ENCODE measurements around the gene SRGN.
"Not testable (repeated sequence)": the region's sequence is repeated elsewhere in the genome, so short reads cannot be mapped to it uniquely, and the experiment has no call there.

SRGN gene

DNA sequence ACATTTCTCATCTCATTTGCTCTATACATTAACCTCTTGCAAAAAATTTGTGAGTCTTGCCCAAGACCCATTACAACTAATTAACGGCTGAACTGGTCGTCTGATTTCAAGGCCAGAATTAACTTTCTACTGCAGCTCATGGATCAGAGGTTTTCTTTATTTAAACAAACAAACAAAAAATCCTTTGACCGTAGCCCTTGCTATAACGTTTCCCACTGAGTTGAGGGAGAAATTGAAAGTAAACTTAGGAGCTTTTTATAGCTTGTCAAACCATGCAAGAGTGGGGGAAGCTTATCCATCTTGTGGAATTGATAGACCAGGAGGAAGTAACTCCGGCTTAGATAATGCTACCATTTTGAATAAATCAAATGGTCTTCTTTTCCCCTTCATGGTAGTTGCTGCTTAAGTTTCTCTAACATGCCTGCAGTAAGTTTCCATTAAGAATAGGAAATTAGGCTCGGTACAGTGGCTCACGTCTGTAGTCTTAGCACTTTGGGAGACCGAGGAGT is 3.3 kb downstream of the SRGN start:
- DNase-seq = no peak

- peak; percentile 81 for DNase-seq
These were observed 5.3 kb downstream of the SRGN start for GRCh38 chr10:69092959-69093850.

DNA sequence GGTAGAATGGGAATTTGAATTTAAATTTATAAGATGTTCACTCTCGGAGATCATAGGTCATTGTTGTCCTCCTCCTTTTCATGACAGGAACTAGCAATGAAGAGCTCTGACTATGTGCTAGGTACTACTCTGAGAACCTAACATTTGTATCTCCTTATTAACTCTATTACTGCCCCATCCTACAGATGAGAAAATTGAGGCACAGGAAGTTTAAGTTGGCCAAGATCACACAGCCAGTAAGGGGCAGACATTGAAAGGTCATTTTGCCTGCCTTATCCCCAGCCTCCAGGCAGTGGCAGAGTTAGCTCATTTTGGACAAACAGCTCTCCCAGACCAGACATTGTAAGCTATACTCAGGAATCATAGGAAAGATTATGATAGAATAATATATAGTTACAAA is 6.0 kb downstream of the SRGN start:
- DNase-seq = peak; percentile 10

DNA sequence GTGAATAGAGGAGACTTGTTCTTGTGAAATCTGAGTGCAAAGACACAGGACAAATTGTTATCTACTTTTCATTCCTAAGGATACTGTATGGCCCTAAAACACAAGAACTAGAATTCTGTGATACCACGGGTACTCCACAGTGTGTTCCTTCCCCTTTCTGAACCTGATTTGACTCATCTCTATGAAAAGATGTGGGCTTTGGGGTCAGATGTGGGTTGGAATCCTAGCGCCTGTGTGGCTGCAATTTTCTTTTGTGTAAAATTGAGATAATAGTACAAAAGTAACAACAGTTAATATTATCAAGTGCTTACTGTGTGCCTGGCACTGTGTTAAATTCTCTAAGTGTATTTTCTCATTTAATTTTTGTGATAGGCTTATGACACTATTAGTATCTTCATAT is 8.1 kb downstream of the SRGN start:
- no peak for DNase-seq

DNA sequence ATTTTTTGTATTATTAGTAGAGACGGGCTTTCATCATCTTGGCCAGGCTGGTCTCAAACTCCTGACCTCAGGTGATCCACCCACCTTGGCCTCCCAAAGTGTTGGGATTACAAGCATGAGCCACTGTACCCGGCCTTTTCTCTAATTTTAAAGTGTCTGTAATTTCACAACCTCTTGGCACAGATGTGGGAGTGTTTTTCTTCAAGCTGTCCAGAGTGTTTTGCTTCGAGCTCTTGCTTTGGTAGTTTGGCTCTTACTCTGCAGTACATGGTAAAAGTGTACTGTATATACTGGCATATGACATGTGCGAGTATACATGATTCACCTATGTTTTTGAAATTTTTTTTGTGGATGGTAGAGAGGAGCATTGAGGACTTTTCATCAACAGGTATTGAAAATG is 9.8 kb downstream of the SRGN start:
- no peak for DNase-seq

DNA sequence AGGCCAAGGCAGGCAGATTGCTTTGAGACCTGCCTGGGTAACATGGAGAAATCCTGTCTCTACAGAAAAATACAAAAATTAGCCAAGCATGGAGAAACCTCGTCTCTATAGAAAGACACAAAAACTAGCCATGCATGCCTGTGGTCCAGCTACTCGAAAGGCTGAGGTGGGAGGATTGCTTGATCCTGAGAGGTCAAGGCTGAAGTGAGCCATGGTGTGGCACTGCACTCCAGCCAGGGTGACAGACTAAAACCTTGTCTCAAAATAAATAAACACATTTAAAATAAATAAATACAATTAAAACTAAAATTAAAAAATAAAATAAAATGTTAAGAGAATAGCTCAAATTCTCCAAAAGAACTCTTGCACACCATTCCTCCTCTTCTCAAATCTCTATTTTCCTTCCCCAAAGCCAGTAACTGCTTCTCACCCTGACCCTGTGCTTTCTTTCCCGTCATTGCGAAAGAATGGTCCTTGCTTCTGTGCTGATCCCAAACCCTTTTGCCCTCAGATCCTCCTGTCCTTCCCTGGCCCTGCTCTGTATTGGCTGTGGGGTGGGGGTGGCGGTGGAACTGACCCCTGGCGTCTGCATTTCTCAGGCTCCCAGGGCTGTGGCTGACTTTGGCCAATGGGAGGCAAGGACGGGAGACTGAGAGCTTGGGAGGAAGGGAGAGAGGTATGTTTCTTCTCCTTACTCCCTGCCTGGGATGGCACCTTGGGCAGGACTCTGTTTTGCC is 12.4 kb downstream of the SRGN start:
- DNase-seq = no peak

DNA sequence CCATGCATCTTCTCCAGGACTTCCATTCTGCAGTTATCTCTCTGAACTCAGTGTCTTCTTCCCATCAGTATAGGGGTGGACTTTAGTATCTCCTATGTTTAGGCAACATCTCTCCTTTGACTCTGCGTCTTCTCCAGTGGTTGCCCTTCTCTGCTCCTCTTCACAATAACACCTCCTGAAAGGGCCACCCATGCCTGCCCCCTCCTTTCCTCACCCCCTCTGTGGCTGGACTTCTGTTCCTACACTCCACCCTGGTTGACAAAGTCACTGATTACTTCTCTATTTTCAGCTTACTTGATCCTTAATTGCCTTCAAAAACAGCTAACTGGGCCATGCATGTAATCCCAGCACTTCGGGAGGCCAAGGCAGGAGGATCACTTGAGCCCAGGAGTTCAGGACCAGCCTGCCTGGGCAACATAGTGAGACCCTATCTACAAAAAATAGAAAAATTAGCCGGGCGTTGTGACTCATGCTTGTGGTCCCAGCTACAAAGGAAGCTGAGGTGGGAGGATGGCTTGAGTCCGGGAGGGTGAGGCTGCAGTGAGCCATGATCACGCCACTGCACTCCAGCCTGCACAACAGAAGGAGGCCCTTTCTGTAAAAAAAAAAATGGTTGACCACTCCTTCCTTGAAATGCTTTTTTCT is 13.7 kb downstream of the SRGN start:
- DNase-seq = peak; percentile 27

GRCh38 chr10:69102440-69102839 is 14.5 kb downstream of the SRGN start:
- DNase-seq = no peak

- no peak for DNase-seq
These were observed 15.9 kb downstream of the SRGN start for GRCh38 chr10:69103784-69104183.

GRCh38 chr10:69104994-69105790 is 17.3 kb downstream of the SRGN start:
- no peak for DNase-seq

GRCh38 chr10:69107176-69107490 is 19.2 kb downstream of the SRGN start:
- DNase-seq = no peak

DNA sequence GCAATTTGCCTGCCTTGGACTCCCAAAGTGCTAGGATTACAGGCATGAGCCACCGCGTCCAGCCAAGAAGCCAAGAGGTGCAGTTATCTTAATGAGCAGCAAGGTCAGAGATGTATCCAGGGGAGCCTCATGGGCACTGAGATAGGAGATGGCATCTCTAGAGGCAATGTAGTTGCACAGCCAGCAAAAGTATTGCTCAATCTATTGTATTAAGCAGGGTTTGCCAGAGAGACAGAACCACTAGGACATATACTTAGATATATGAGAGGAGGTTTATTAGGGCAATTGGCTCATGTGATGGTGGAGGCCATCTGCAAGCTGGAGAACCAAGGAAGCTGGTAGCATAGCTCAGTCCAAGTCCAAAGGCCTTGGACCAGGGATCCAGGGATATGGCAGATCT is 19.8 kb downstream of the SRGN start:
- DNase-seq = no peak

DNA sequence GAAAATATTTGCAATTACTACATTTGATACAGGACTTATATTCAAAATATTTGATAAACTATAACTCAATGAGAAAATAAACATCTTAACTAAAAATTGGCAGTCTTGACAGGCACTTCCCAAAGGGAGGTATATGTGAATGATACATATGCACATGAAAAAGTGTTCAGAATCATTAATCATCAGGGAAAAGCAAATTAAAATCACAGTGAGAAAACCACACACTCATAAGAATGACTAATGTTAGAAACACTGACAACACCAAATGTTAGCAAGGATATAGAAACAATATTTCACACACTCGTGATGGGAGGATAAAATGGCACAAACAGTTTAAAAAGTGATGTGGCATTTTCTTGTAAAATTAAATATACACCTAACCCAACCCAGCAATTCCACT is 32.0 kb downstream of the SRGN start:
- peak; percentile 26 for DNase-seq

- peak; percentile 67 for DNase-seq
These were observed 35.4 kb downstream of the SRGN start for GRCh38 chr10:69123306-69123746.

DNA sequence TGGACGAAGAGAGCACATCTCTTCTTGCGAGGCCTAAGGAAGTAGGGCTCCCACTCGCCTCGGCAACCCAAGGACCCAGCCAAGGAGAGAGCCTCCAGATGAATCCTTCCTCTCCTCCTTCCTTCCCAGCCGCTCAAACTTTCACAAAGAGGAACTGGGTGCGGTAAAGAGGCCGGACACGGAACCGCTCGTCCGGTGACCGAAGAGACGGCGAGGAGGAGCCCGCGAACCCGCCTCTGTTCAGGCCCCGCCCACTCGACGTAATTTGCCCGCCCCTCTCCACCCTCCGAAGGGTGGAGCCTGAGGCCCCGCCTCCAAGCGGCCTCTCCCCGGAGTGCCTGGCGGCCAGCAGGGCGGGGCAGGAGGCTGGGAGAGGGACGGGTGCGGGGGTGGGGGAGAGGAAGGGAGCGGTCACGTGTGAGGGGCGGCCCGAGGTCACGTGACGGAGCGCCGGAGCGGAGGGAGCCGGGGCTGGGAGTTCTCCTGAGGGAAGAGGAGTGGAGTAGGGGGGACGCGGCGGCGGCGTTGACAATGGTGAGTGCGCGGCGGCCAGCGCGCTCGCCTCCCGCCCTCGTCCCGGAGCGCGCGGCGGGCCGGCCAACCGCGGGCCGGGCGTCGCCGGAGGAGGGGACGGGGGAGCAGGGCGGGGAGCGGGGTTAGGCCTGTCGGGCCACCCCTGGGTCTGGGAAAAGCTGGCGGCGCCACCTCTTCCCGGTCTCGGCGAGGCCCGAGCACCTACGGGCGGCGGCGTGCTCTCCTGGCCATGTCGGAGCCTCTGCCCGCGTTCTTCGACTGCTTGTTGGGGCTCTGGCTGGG is 36.1 kb downstream of the SRGN start, which contains the start of gene VPS26A:
Gene VPS26A (plus strand): TSS at position 432 of the 816 bp plus-strand sequence. CDS start 100 bp downstream, at position 532.
- peak; percentile 98 for DNase-seq

DNA sequence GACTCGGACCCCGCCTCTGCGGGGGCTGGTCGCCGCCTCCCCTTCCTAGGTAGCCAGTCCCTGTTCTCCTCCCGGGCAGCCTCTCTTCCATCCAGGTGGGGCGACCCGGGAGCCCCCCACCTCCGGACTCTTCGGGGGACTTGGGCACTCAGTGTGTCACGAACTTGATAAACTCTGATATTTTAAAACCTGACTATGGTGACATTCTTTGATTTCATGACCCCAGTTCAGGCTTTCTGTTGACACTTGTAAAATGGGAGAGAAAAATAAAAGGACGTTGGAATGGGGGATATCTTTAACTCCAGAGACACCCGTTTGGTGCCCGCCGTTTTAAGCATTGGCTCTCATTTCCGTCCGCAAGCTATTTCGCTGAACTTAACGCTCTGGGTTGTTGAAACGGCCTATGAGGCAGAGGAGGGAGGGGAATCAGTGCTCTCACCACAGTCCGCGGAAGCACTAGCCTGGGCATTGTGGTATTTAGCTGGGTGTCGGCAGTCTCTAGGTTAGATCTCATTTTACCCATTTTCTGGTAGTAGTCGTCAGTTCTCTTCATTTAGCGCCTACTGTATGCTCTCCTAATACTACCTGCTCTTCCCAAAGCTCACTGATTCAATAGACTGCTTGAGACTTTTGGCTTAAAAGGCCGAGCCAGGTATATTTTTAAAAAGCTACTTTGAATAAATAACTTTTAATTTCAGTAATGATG is 36.8 kb downstream of the SRGN start:
- peak; percentile 61 for DNase-seq

DNA sequence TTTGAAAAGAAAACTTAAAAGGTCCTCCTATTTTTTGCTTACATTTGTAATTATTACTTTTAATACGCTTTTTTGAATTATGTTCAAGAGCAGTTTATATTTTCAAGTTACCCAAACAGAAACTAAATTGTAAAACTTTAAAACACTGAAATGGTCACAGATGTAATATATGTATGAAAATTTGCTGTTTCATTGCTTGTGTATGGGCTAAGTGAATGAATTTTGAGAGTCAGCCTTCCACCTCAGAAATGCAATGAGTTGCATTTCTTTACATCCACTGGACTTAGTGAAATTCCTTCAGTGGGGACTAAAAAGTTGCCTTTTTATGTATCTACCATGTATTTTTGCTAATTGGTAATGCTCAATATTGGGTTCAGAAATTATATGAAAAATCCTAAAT is 37.7 kb downstream of the SRGN start:
- DNase-seq = no peak

DNA sequence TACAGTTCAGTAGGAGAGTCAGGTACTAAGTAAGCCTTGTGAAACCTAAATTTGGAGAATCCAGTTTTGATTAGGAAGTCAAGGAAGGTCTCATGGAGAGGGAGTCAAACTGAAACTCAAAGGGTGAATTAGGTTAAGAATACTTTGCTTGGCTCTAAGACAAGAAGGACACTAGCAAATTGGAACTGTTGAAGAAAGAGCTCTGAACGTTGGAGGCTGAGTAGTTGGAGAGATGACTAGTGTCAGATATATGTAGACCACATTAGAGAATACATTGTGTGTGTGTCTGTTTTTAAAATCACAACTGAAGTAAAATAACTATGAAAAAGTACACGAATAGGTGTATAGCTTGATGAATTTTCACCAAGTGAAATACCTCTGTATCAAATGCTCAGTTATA is 42.3 kb downstream of the SRGN start:
- peak; percentile 6 for DNase-seq

DNA sequence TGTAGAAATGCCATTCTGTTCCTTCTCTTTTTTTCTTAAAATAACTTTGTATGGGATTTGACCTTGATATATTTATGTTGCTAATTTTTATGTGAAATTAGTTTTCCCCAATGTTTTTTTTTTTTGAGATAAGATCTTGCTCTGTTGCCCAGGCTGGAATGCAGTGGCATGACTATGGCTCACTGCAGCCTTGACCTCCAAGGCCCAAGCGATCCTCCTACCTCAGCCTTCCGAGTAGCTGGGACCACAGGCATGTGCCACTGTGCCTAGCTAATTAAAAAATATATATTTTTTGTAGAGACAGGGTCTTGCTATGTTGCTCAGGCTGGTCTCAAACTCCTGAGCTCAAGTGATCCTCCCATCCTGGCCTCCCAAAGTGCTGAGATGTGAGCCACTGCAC is 52.1 kb downstream of the SRGN start:
- no peak for DNase-seq

DNA sequence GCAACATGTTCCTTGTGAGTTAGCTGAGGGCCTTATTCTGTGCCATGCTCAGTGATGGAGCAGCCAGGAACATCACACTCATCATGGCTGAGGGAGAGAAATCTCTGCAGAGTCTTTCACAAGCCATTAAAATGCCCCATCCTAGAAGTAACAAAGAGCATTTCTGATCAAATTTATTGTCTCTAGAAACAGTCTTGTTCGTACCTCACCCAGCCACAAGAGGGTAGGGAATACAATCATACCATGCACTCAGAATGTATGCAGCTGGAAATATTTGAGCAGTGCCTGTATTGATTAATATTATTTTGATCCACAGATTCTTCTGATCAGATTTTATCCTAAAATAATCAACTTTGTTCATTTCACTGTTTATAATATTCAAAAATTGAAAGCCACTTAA is 53.4 kb downstream of the SRGN start:
- no peak for DNase-seq

GRCh38 chr10:69142074-69142473 is 54.2 kb downstream of the SRGN start:
- not testable (repeated sequence) for DNase-seq

Data from fibroblast of skin of right biceps (primary cell).